Neural cell (in vitro differentiated cells): Measurements from ENCODE around the gene NR1H4. TPM values are rescaled to one million over a fixed set of nuclear protein-coding genes. Genes with fewer than 3 reads are reported as not detected.

Source experiments
- H2AFZ ChIP-seq: fragments of 200-600, 300-800 bp; sonication (generic), shearing (Covaris generic); 2 replicates; pipeline ENCODE4 v1.6.0; 2014; ENCODE audit warnings: low read depth, mild to moderate bottlenecking, antibody characterized with exemption, low read length, moderate library complexity
- H3F3A ChIP-seq: fragments of 200-600 bp; shearing (Covaris generic); 2 replicates; pipeline ENCODE4 v1.6.1; 2016; ENCODE audit warnings: mild to moderate bottlenecking, moderate library complexity, mixed read lengths, antibody characterized with exemption, low read length; ENCODE audit not compliant: insufficient read depth, poor library complexity, severe bottlenecking
- H3K27ac ChIP-seq: fragments of 200-600, 300-800 bp; sonication (generic), shearing (Covaris generic); 2 replicates; pipeline ENCODE4 v1.5.1; 2014; ENCODE audit warnings: mild to moderate bottlenecking, low read length, moderate library complexity
- H3K27me3 ChIP-seq: fragments of 300-800, 200-600 bp; sonication (generic), shearing (Covaris generic); 2 replicates; pipeline ENCODE4 v1.6.0; 2014; ENCODE audit warnings: mild to moderate bottlenecking, low read depth, low read length, moderate library complexity; ENCODE audit not compliant: insufficient read depth
- H3K36me3 ChIP-seq: fragments of 300-800, 200-600 bp; sonication (generic), shearing (Covaris generic); 2 replicates; pipeline ENCODE4 v1.5.1; 2014; ENCODE audit warnings: mild to moderate bottlenecking, antibody characterized with exemption, low read length, moderate library complexity; ENCODE audit not compliant: insufficient read depth
- H3K4me2 ChIP-seq: fragments of 300-800, 200-600 bp; sonication (generic), shearing (Covaris generic); 2 replicates; pipeline ENCODE4 v1.6.0; 2014; ENCODE audit warnings: mild to moderate bottlenecking, low read length
- H3K4me3 ChIP-seq: fragments of 300-800, 200-600 bp; sonication (generic), shearing (Covaris generic); 2 replicates; pipeline ENCODE4 v1.5.1; 2014; ENCODE audit warnings: mild to moderate bottlenecking, low read length, moderate library complexity
- H3K79me2 ChIP-seq: fragments of 200-600 bp; shearing (Covaris generic); replicated peaks from 2 replicates; pipeline ENCODE4 v1.6.0; 2014; ENCODE audit warnings: mild to moderate bottlenecking, low read length, moderate library complexity; ENCODE audit not compliant: insufficient read depth
- H3K9ac ChIP-seq: fragments of 300-800, 200-600 bp; sonication (generic), shearing (Covaris generic); 2 replicates; pipeline ENCODE4 v1.6.1; 2016; ENCODE audit warnings: mild to moderate bottlenecking, low read length, mixed read lengths
- H3K9me2 ChIP-seq: fragments of 200-600 bp; shearing (Covaris generic); 2 replicates; pipeline ENCODE4 v1.6.1; 2016; ENCODE audit warnings: mild to moderate bottlenecking, low read length, mixed read lengths; ENCODE audit not compliant: insufficient read depth
- H3K9me3 ChIP-seq: fragments of 200-600, 300-800 bp; sonication (generic), shearing (Covaris generic); 2 replicates; pipeline ENCODE4 v1.6.1; 2016; ENCODE audit warnings: mild to moderate bottlenecking, mixed run types, low read length, moderate library complexity, mixed read lengths
- H4K20me1 ChIP-seq: fragments of 200-600 bp; shearing (Covaris generic); 2 replicates; pipeline ENCODE4 v1.6.1; 2016; ENCODE audit warnings: mild to moderate bottlenecking, mixed run types; ENCODE audit not compliant: insufficient read depth
- EP300 ChIP-seq: fragments of 450-650 bp; conservative IDR thresholded peaks from 2 replicates; pipeline ENCODE4 v1.6.1; 2014; ENCODE audit warnings: antibody characterized with exemption, mild to moderate bottlenecking, moderate library complexity; ENCODE audit not compliant: poor library complexity, severe bottlenecking
- EZH2 ChIP-seq: fragments of 200-600, 300-800 bp; shearing (Covaris generic), sonication (generic); IDR thresholded peaks from 2 replicates; pipeline ENCODE4 v1.6.1; 2014; ENCODE audit warnings: antibody characterized with exemption, low read length, borderline replicate concordance, mild to moderate bottlenecking; ENCODE audit not compliant: insufficient read depth, poor library complexity, severe bottlenecking
- MXI1 ChIP-seq: fragments of 450-650 bp; conservative IDR thresholded peaks from 2 replicates; pipeline ENCODE4 v1.6.1; 2014; ENCODE audit warnings: antibody characterized with exemption, mild to moderate bottlenecking; ENCODE audit not compliant: poor library complexity, severe bottlenecking
- POLR2AphosphoS5 ChIP-seq: IDR thresholded peaks from 2 replicates; pipeline ENCODE4 v1.6.1; 2012
- RAD21 ChIP-seq: fragments of 450-650 bp; conservative IDR thresholded peaks from 2 replicates; pipeline ENCODE4 v1.6.1; 2014; ENCODE audit warnings: antibody characterized with exemption, mild to moderate bottlenecking, moderate library complexity
- REST ChIP-seq: IDR thresholded peaks from 2 replicates; pipeline ENCODE4 v1.6.1; 2012; ENCODE audit warnings: borderline replicate concordance
- SMC3 ChIP-seq: fragments of 450-650 bp; conservative IDR thresholded peaks from 2 replicates; pipeline ENCODE4 v1.6.1; 2014; ENCODE audit warnings: antibody characterized with exemption, mild to moderate bottlenecking, moderate library complexity; ENCODE audit not compliant: poor library complexity
- TAF1 ChIP-seq: IDR thresholded peaks from 2 replicates; pipeline ENCODE4 v1.6.1; 2012; ENCODE audit warnings: low read depth
- polyA plus RNA-seq: library from polyadenylated mRNA; depleted of rRNA; stranded (reverse); fragments of >200 nt; gene quantifications from 2 replicates; pipeline ENCODE4 v1.2.3, GENCODE V29; 2014
- TF ChIP-seq, protein P1 (sequence below): fragments of 450-650 bp; IDR thresholded peaks from 2 replicates; pipeline ENCODE4 v1.5.1; 2014; ENCODE audit warnings: antibody characterized with exemption, mild to moderate bottlenecking, moderate library complexity; ENCODE audit not compliant: poor library complexity, severe bottlenecking

The NR1H4 gene
- polyA plus RNA-seq, 1 donor from 2014 or later, result not detected

DNA sequence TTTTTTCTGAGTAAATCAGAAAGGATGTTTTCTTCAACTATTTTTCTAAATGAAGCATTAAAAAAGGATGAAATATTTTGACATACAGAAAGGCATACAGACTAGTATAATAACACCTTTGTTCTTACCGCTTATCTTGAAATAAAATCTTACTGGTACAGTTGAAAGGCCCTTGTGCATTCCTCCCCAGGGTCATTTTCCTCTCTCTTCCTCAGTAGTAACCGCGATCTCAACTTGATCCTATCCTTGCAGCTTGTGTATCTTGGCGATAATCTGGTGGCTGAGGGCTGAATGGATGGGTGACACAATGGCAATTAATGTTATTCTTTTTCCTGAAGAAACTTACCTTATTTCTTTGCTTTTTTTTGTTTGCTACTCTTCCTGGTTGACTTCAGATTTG lies 118.3 kb downstream of the NR1H4 start:
- Histone ChIP-seq H2AFZ (no peak overlapping the region), H3K27me3 (no peaks in the 10 kb centered on the region), H3K27ac (no peak overlapping the region), H3K9ac (no peak overlapping the region), H3K79me2 (peaks cover 4% of the 10 kb centered on the region), H3F3A (no peaks in the 10 kb centered on the region), H3K9me2 (no peaks in the 10 kb centered on the region), H3K4me2 (no peak overlapping the region), H3K36me3 (no peaks in the 10 kb centered on the region), H3K4me3 (no peak overlapping the region), H4K20me1 (no peaks in the 10 kb centered on the region), H3K9me3 (peaks cover 4% of the 10 kb centered on the region)
- no peak for TF ChIP-seq MXI1
- no peak for TF ChIP-seq EZH2
- TF ChIP-seq EP300, result no peak
- TF ChIP-seq, protein P1, sequence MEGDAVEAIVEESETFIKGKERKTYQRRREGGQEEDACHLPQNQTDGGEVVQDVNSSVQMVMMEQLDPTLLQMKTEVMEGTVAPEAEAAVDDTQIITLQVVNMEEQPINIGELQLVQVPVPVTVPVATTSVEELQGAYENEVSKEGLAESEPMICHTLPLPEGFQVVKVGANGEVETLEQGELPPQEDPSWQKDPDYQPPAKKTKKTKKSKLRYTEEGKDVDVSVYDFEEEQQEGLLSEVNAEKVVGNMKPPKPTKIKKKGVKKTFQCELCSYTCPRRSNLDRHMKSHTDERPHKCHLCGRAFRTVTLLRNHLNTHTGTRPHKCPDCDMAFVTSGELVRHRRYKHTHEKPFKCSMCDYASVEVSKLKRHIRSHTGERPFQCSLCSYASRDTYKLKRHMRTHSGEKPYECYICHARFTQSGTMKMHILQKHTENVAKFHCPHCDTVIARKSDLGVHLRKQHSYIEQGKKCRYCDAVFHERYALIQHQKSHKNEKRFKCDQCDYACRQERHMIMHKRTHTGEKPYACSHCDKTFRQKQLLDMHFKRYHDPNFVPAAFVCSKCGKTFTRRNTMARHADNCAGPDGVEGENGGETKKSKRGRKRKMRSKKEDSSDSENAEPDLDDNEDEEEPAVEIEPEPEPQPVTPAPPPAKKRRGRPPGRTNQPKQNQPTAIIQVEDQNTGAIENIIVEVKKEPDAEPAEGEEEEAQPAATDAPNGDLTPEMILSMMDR, result no peak
- TF ChIP-seq RAD21, result no peak
- TF ChIP-seq SMC3, result no peak
- TF ChIP-seq TAF1, result no peak

- no peaks in the 10 kb centered on the region for H3K9me2 ChIP-seq
- H4K20me1 ChIP-seq, result no peaks in the 10 kb centered on the region
- no peaks in the 10 kb centered on the region for H3K36me3 ChIP-seq
- no peaks in the 10 kb centered on the region for H3K27me3 ChIP-seq
- H3K4me2 ChIP-seq, result peak overlapping the region; percentile 70
- peak overlapping the region; percentile 43 for H3K4me3 ChIP-seq
- H3K27ac ChIP-seq, result no peak overlapping the region
- peak overlapping the region; percentile 43 for H2AFZ ChIP-seq
- H3F3A ChIP-seq, result no peaks in the 10 kb centered on the region
- H3K9me3 ChIP-seq, result peaks cover 4% of the 10 kb centered on the region
- H3K79me2 ChIP-seq, result peaks cover 4% of the 10 kb centered on the region
- TF ChIP-seq, protein P1, result no peak
- no peak for TF ChIP-seq MXI1
- TF ChIP-seq RAD21, result no peak
- TF ChIP-seq REST, result no peak
- TF ChIP-seq SMC3, result no peak
- no peak for TF ChIP-seq TAF1
- TF ChIP-seq POLR2AphosphoS5, result no peak
- no peak for TF ChIP-seq EZH2
- no peak for TF ChIP-seq EP300
- no peak overlapping the region for H3K9ac ChIP-seq
Measured at GRCh38 chr12:100593490-100593889, 119.8 kb downstream of the NR1H4 start.
